ENCODE measurements around the gene GULP1.

- TF ChIP-seq CTCF (IDR thresholded peaks at IDR 0.05; ENCODE audit: low read depth, low read length, poor library complexity, severe bottlenecking) (no peak), EZH2phosphoT487 (IDR thresholded peaks at IDR 0.05; ENCODE audit: borderline replicate concordance, low read length) (no peak)
These were observed 317.8 kb downstream of the GULP1 start for GRCh38 chr2:188609321-188610049.
